ENCODE results near the gene SELENON. TPM values are rescaled to one million over a fixed set of nuclear protein-coding genes. Genes with fewer than 3 reads are reported as not detected.
A peak's percentile ranks its signal among the peaks of the same experiment; 100 is the strongest.

The SELENON gene
- total and polyA plus RNA-seq, 2 of the 13 experiments (the other 11 are each of a cell fraction or from before 2014, with no cell fraction given), result 3.8 to 8.0 TPM

GRCh38 chr1:25818569-25818968 lies 18.6 kb downstream of the SELENON start:
- Histone ChIP-seq H3K4me1 (ENCODE audit: insufficient read depth, low read length) (peaks cover 28% of the 10 kb centered on the region), H3K4me3 (replicated peaks in 1 of 3; ENCODE audit: insufficient read depth in 1 of 3, low read depth in 2 of 3, low read length in 3 of 3) (peak overlapping the region; percentile 90 to 94 (median 94)), H3K9ac (ENCODE audit: insufficient read depth, low read depth, low read length) (peak overlapping the region; percentile 98), H3K27me3 (ENCODE audit: control insufficient read depth in 1 of 2, insufficient read depth in 2 of 2, low read length in 2 of 2) (no peaks in the 10 kb centered on the region; a peak in 1 of 5 replicates), H3K4me2 (ENCODE audit: low read depth, low read length) (peak overlapping the region; percentile 95), H3K79me2 (ENCODE audit: insufficient read depth, low read length) (peaks cover 26% of the 10 kb centered on the region), H2AFZ (ENCODE audit: low read length) (no peak overlapping the region), H3K9me3 (ENCODE audit: low read length) (no peaks in the 10 kb centered on the region), H3K27ac (ENCODE audit: extremely low read length, insufficient read depth, low read length) (peak overlapping the region; percentile 98), H3K36me3 (replicated peaks in 1 of 2; ENCODE audit: control insufficient read depth in 1 of 2, insufficient read depth in 2 of 2, low read length in 2 of 2) (no peaks in the 10 kb centered on the region; a peak in 1 of 5 replicates), H4K20me1 (ENCODE audit: insufficient read depth, low read length) (peaks cover 4% of the 10 kb centered on the region; the same call in 1 of the 2 replicates)
- WGBS (ENCODE audit: low lambda C conversion rate), result 0% methylated on average over 6 of the region's 6 CpGs
- ChIA-PET CTCF (ENCODE audit: low intra/inter-chr PET ratio, low total read pairs) (no interaction called here), POLR2A (interaction anchor here (1.0 to 3.3 kb wide), 3 partner anchors 9 to 179 kb away, joined by 3 to 20 read pairs (median 10); partner anchors contain the start of gene PAFAH2)
- intact Hi-C loops (cut with micrococcal nuclease; ENCODE audit: unreplicated experiment) (no loop called here), in situ Hi-C loops (cut with HindIII; ENCODE audit: extremely low pct_ligation_motif_present, low pct_unique_long_range_greater_than_20kb) (loop anchor here (25.0 kb wide), 1 partner anchor 206 kb away; the partner anchor contains the start of gene MAN1C1)
- peak; percentile 10 for DNase-seq (ENCODE audit: low spot score)
- BruUV-seq (replicated peaks), result no TSS peak
- no peak for ATAC-seq
- no peak for FAIRE-seq
- TF ChIP-seq KDM2A (CRISPR knock-in tag; IDR thresholded peaks at IDR 0.05; ENCODE audit: borderline replicate concordance, low read depth), result peak; percentile 28; the same call in 1 of the 2 replicates
- TF ChIP-seq LCORL (IDR thresholded peaks at IDR 0.05), result no peak
- TF ChIP-seq LCORL (CRISPR knock-in tag; IDR thresholded peaks at IDR 0.05), result peak; percentile 6; the same call in 1 of the 2 replicates
- peak; percentile 7; the same call in 1 of the 2 replicates for TF ChIP-seq PATZ1 (CRISPR knock-in tag; IDR thresholded peaks at IDR 0.05)
- TF ChIP-seq GATAD2A (CRISPR knock-in tag; IDR thresholded peaks at IDR 0.05), result peak; percentile 40; the same call in 1 of the 2 replicates
- no peak for TF ChIP-seq HCFC1 (IDR thresholded peaks at IDR 0.05; ENCODE audit: low read depth, low read length)
- TF ChIP-seq ERF (CRISPR knock-in tag; IDR thresholded peaks at IDR 0.05), result peak; percentile 20; the same call in 1 of the 2 replicates
- peak; percentile 35; the same call in 1 of the 2 replicates for TF ChIP-seq ZNF644 (CRISPR knock-in tag; IDR thresholded peaks at IDR 0.05; ENCODE audit: low read depth)
- no peak for TF ChIP-seq ZNF83 (CRISPR knock-in tag; IDR thresholded peaks at IDR 0.05; ENCODE audit: borderline replicate concordance)
- no peak for TF ChIP-seq SP5 (CRISPR knock-in tag; IDR thresholded peaks at IDR 0.05; ENCODE audit: borderline replicate concordance, low read depth)
- TF ChIP-seq SALL1 (CRISPR knock-in tag; IDR thresholded peaks at IDR 0.05), result 0 out of 2 replicates have a peak, but pooled peaks have one; percentile 31
- TF ChIP-seq ATF7-NPFF (CRISPR knock-in tag; IDR thresholded peaks at IDR 0.05; ENCODE audit: low read depth), result no peak
- TF ChIP-seq REXO4 (CRISPR knock-in tag; IDR thresholded peaks at IDR 0.05; ENCODE audit: borderline replicate concordance), result no peak
- TF ChIP-seq RFXAP (CRISPR knock-in tag; IDR thresholded peaks at IDR 0.05; ENCODE audit: borderline replicate concordance), result 0 out of 2 replicates have a peak, but pooled peaks have one; percentile 22
- 0 out of 2 replicates have a peak, but pooled peaks have one; percentile 18 for TF ChIP-seq SAP130 (CRISPR knock-in tag; IDR thresholded peaks at IDR 0.05; ENCODE audit: low read depth)
- TF ChIP-seq HNF4A (CRISPR knock-in tag; IDR thresholded peaks at IDR 0.05), result peak; percentile 70
- TF ChIP-seq CENPBD1 (CRISPR knock-in tag; IDR thresholded peaks at IDR 0.05; ENCODE audit: borderline replicate concordance, low read depth), result no peak
- TF ChIP-seq ZNF121 (CRISPR knock-in tag; IDR thresholded peaks at IDR 0.05), result no peak
- TF ChIP-seq ZNF879 (CRISPR knock-in tag; IDR thresholded peaks at IDR 0.05), result 0 out of 2 replicates have a peak, but pooled peaks have one; percentile 12
- TF ChIP-seq HNRNPUL1 (IDR thresholded peaks at IDR 0.05; ENCODE audit: low read depth, low read length), result no peak
- peak; percentile 99 for TF ChIP-seq ZNF331 (CRISPR knock-in tag; IDR thresholded peaks at IDR 0.05)
- no peak for TF ChIP-seq MXI1 (IDR thresholded peaks at IDR 0.05; ENCODE audit: borderline replicate concordance, low read depth, low read length)
- TF ChIP-seq HDAC1 (CRISPR knock-in tag; IDR thresholded peaks at IDR 0.05), result peak; percentile 37; the same call in 1 of the 2 replicates
- TF ChIP-seq ZNF263 (CRISPR knock-in tag; IDR thresholded peaks at IDR 0.05), result 0 out of 2 replicates have a peak, but pooled peaks have one; percentile 3
- no peak for TF ChIP-seq POLR2AphosphoS2 (IDR thresholded peaks at IDR 0.05; ENCODE audit: low read depth, low read length)
